Measurements from ENCODE around the gene GLTPD2. TPM values are rescaled to one million over a fixed set of nuclear protein-coding genes. Genes with fewer than 3 reads are reported as not detected.

Gene GLTPD2
- total RNA-seq (2014; rRNA removed; shearing (Covaris generic)): not detected in 2 replicates

- in situ Hi-C loops (cut with HindIII; ENCODE audit: low sequenced_read_pairs): no loop called here
Observed at GRCh38 chr17:4788807-4789700, at the start of gene GLTPD2. Gene GLTPD2 (plus strand): TSS chr17:4788964. CDS start chr17:4789012, 48 bp downstream.

GRCh38 chr17:4739122-4740024, 49.4 kb upstream of the GLTPD2 start, which contains the start of the genes CXCL16 and ZMYND15:
Gene CXCL16 (minus strand): TSS chr17:4739928. CDS start chr17:4739339, 589 bp downstream.
Gene ZMYND15 (plus strand): TSS chr17:4739833. CDS start chr17:4740549, 716 bp downstream.
- DNase-seq (ENCODE audit: low spot score): no peak
- in situ Hi-C loops (cut with HindIII; ENCODE audit: low sequenced_read_pairs): no loop called here

More at GRCh38 chr17:4788807-4789700, at the start of gene GLTPD2:
- DNase-seq (ENCODE audit: low spot score): no peak

GRCh38 chr17:4740025-4740351, 48.8 kb upstream of the GLTPD2 start:
- in situ Hi-C loops (cut with HindIII; ENCODE audit: low sequenced_read_pairs): no loop called here
- DNase-seq (ENCODE audit: low spot score): no peak

- in situ Hi-C loops (cut with HindIII; ENCODE audit: low sequenced_read_pairs): no loop called here
- no peak for DNase-seq (ENCODE audit: low spot score)
Observed at GRCh38 chr17:4740584-4740983, 48.2 kb upstream of the GLTPD2 start.

GRCh38 chr17:4741544-4741943, 47.2 kb upstream of the GLTPD2 start:
- DNase-seq (ENCODE audit: low spot score): no peak
- in situ Hi-C loops (cut with HindIII; ENCODE audit: low sequenced_read_pairs): no loop called here

DNA sequence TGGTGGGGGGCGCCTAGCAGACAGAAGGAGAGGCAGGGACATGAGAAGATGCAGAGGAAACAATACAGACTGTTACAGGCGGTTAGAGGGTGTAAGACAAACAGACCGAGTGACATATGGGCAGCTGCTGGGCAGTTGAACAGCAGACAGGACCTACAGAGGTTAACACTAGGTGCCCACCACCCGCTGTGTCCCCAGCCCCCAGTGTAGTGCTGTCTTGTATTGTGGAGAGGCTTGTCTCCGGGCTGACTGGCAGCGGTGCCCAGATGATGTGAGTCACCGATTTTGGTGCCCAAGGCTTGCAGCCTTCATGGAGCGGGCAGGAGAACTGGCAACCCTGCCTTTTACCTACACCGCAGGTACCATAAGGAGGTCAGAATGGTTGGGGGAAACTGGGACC, 46.6 kb upstream of the GLTPD2 start:
- in situ Hi-C loops (cut with HindIII; ENCODE audit: low sequenced_read_pairs): no loop called here
- no peak for DNase-seq (ENCODE audit: low spot score)

DNA sequence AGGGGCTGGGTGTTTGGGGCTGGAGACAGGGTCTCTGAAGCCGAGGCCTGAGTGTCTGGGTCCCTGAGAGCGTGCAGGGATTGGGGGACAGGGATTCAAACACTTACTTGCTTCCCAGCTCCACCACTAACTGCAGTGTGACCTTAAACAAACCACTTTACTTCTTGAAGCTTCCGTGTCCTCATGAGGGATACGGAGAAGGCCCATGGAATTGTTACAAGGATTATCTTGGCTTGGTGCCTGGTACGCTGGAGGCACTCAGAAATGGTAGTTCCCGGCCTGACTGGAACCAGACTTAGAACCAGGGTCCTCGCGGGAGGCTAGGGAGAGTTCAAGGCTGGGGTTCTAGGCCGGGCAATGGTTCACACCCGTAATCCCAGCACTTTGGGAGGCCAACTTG, 46.1 kb upstream of the GLTPD2 start:
- in situ Hi-C loops (cut with HindIII; ENCODE audit: low sequenced_read_pairs): no loop called here
- no peak for DNase-seq (ENCODE audit: low spot score)

DNA sequence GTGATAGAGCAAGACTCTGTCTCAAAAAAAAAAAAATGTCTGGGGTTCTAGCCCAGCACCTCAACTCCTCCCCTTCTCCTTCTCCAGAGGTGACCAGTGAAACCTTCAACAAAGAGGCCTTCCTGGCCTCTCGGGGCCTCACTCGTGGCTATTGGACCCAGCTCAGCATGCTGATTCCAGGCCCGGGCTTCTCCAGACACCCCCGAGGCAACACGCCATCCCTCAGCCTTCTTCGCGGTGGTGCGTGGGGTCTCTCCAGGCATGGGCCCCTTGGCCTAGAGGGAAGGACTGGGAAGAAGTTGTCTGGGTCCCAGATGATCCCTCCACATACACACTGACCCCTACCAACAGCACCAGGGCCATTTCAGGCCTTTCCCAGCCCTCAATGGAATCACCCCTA, 45.5 kb upstream of the GLTPD2 start:
- no peak for DNase-seq (ENCODE audit: low spot score)
- in situ Hi-C loops (cut with HindIII; ENCODE audit: low sequenced_read_pairs): no loop called here

- in situ Hi-C loops (cut with HindIII; ENCODE audit: low sequenced_read_pairs): no loop called here
- DNase-seq (ENCODE audit: low spot score): no peak
Observed at GRCh38 chr17:4743898-4744297, 44.9 kb upstream of the GLTPD2 start.

DNA sequence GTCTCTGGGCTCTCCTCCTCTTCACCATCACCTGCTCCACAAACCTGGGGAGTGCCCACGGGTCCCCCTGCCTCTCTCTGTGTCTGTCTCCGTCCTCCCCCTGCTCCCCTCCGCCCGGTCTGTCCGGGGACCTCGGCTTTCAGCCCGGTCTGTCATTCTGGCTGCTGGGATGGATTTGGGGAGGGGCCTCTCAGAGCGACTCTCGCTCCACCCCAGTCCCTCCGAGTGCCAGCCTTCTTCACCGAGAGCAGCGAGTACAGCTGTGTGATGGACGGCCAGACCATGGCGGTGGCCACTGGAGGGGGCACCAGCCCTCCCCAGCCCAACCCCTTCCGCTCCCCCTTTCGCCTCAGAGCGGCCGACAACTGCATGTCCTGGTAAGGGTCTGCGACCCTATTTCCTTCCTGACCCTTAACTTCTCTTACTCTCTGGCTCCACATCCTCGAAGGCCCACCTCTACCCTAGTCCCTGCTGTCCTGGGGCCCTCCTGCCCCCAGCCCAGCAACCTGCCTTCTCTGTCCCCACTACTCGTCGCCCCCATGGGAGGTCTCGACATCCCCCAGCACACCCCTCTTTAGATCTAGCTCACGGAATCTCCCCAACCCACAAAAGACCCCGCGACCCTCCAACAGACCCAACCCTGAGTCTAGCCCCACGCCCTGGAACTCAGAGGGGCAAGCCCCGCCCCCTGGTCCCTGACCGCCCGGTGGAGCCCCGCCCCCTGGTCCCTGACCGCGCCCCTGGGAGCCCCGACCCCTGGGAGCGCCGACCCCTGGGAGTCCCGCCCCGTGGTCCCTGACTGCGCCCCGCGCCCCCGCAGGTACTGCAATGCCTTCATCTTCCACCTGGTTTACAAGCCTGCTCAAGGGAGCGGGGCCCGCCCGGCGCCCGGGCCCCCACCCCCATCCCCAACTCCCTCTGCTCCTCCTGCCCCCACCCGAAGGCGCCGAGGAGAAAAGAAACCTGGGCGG, 43.5 kb upstream of the GLTPD2 start:
- no peak for DNase-seq (ENCODE audit: low spot score)
- in situ Hi-C loops (cut with HindIII; ENCODE audit: low sequenced_read_pairs): no loop called here

DNA sequence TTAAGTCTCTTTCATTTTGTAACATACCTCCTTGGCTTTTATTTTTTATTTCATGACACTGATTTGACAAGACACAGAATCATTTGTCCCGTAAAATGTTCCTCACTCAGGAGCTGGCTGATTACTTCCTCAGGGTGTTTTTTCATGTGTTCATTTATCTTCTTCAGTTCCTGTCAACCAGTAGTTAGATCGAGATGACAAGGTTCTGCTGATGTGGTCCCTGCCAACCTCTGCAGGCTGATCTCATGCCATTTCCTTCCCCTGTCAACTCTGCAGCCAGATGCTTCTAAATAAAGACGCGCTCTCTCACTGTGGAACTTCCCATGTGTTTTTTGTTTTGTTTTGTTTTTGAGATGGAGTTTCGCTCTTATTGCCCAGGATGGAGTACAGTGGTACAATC, 40.9 kb upstream of the GLTPD2 start:
- in situ Hi-C loops (cut with HindIII; ENCODE audit: low sequenced_read_pairs): no loop called here
- DNase-seq (ENCODE audit: low spot score): no peak

DNA sequence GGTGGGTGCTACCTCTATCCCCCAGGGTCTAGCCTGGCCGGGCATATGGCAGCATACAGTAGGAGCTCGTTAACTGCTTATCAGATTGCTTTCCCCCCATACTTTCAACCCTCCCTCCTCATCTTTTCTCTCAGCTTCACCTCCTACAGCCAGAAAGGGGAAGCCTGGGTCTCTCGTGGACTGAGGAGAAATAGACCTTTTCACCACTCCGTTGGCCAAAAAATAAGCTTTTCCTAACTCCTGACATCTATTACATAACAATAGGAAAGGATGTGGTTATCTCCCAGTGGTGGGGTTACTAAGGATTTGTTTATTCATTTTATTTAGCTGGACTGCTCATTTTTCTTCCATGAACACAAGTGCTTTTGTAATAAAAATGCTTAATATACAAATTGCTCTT, 40.1 kb upstream of the GLTPD2 start:
- no peak for DNase-seq (ENCODE audit: low spot score)
- in situ Hi-C loops (cut with HindIII; ENCODE audit: low sequenced_read_pairs): no loop called here

DNA sequence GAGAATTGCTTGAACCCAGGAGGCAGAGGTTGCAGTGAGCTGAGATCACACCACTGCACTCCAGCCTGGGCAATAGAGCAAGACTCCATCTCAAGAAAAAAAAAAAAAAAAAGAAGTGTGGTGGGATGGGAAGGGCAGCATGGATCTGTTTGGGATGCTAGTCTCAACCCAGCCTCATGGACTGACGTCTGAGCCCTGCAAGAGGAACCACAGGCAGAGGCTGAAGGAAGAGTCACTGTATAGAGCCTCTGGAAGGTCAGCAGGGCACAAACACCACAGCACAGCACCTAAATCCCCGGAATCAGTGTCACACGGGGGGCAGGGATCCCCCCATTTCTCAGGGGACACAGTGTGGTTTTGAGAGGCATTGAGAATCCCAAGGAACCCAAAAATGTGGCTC, 38.2 kb upstream of the GLTPD2 start:
- no peak for DNase-seq (ENCODE audit: low spot score)
- in situ Hi-C loops (cut with HindIII; ENCODE audit: low sequenced_read_pairs): no loop called here

DNA sequence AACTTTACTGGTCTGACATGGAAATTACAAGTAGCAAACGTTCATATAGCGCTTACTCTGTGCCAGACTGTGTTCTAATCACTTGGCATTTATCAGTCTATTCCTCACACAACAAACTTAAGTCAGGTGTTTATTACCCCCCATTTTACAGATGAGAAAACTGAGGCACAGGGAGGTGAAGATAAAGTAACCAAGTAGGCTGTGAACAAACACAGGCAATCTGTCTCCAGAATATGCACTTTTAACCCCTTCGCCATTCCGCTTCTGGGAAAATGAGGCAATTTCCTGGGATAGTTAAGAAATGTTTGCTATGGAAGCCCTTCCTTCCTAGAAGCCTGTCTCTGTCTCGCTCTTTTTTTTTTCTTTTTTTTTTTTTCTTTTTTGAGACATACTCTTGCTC, 36.8 kb upstream of the GLTPD2 start:
- no peak for DNase-seq (ENCODE audit: low spot score)
- in situ Hi-C loops (cut with HindIII; ENCODE audit: low sequenced_read_pairs): no loop called here

GRCh38 chr17:4753392-4753791, 35.4 kb upstream of the GLTPD2 start:
- in situ Hi-C loops (cut with HindIII; ENCODE audit: low sequenced_read_pairs): no loop called here
- no peak for DNase-seq (ENCODE audit: low spot score)

GRCh38 chr17:4759776-4760236, 29.0 kb upstream of the GLTPD2 start:
- in situ Hi-C loops (cut with HindIII; ENCODE audit: low sequenced_read_pairs): no loop called here
- no peak for DNase-seq (ENCODE audit: low spot score)

DNA sequence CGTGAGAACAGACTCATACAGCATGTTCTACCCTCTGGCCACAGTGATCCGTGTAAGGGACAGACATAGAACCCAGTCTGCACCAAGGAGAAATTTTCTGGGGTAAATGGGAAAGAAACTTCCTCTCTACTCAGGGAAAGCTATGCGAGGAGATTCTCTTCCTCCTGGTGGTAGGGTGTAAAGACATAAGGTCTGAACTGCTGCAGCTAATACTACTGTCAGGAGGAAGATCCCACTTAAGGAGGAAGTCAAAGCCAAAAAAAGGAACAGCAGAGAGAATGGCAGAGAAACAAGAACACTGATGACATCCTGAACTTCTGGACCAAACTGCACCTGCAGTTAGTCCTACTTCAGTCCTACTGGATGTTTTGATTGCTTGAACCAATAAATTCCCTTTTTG, 24.2 kb upstream of the GLTPD2 start:
- in situ Hi-C loops (cut with HindIII; ENCODE audit: low sequenced_read_pairs): no loop called here
- DNase-seq (ENCODE audit: low spot score): peak; percentile 2

- DNase-seq (ENCODE audit: low spot score): no peak
- in situ Hi-C loops (cut with HindIII; ENCODE audit: low sequenced_read_pairs): no loop called here
Observed at GRCh38 chr17:4766201-4766600, 22.6 kb upstream of the GLTPD2 start.

GRCh38 chr17:4766723-4767122, 22.0 kb upstream of the GLTPD2 start:
- no peak for DNase-seq (ENCODE audit: low spot score)
- in situ Hi-C loops (cut with HindIII; ENCODE audit: low sequenced_read_pairs): no loop called here
